NCI-H187 (cell line): ENCODE measurements around the gene SAMSN1.

Experiments
- DNase-seq, 2 experiments: peaks; one replicate each; lab custom pipeline; 2025; lab: John Stamatoyannopoulos, UW

Gene SAMSN1

DNA sequence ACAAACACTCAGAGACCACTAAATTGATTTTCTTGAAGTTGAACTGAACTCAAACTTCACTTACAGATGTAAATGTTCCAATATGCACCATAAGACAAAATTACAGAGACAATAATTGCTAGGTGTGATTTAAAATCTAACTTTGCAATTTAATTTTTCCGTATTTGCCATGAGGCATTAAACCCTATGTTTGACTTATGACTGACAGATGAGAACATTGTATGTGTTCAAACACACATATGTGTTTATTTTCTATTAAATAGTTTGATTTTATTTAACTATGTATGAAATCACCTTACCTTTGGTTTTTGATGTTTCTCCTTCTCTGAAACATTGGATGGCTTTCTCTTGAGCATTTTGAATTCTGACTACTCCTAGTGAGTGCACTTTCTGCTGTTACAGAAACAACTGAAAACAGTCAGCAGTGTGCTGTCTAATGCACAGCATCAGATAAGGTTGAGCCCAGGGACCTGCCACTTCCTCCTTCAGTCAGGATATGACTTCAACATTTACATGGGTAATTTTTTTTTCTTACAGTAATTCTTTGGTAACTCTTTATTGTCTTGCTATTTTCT is at the start of gene SAMSN1:
Gene SAMSN1 (minus strand): TSS at position 410 of the 575 bp plus-strand sequence. CDS start 54 bp downstream, at position 356.
- no peak for DNase-seq

DNA sequence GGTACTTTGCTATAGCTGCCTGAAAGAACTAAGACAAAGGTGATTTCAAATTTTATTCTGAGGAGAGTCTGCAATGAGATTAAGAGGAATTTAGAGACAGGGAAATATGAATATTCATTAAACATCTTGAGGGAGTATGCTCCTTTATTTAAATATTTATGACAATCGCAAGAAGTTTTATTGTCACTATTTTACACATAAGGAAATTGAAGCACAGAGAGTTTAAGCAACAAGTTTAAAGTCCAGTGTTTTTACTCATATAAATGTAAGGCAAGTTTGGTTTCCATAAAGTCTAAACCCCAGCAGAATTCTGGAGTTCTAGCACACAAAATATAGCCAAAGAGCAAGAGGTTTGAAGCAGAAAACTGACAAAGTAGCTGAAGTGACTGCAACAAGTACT is 49.3 kb upstream of the SAMSN1 start:
- DNase-seq = no peak

DNA sequence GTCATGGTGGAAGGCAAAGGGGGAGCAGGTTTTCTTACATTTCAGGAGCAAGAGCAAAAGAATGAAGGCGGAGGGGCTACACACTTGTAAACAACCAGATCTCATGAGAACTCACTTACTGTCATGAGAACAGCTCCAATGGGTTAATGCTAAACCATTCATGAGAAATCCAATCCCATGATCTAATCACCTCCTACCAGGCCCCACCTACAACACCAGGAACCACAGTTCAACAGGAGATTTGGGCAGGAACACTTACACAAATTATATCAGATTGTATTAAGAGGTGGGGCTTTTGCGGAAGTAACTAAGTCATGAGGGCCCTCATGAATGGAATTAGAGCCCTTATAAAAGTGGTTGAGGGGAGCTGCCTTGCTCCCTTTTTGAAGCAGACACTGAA is 48.9 kb upstream of the SAMSN1 start:
- DNase-seq = no peak

DNA sequence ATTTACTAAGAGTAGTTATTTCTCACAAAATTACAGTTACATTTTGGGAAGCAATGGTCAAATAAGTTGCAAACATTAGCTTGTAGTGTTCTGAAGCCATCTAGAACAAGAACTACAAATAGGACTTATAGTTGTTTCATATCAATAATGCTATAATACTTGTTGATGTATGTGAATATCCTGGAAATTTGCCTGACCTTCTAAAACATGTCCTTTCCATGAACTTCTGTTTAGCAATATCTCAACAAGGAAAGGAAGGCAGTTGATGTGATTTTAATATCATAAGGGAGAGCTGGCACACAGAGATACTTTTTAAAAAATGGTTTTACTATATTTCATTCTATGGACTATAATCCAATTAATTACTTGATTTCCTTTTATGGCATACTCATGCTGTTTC is 47.1 kb upstream of the SAMSN1 start:
- DNase-seq = no peak

DNA sequence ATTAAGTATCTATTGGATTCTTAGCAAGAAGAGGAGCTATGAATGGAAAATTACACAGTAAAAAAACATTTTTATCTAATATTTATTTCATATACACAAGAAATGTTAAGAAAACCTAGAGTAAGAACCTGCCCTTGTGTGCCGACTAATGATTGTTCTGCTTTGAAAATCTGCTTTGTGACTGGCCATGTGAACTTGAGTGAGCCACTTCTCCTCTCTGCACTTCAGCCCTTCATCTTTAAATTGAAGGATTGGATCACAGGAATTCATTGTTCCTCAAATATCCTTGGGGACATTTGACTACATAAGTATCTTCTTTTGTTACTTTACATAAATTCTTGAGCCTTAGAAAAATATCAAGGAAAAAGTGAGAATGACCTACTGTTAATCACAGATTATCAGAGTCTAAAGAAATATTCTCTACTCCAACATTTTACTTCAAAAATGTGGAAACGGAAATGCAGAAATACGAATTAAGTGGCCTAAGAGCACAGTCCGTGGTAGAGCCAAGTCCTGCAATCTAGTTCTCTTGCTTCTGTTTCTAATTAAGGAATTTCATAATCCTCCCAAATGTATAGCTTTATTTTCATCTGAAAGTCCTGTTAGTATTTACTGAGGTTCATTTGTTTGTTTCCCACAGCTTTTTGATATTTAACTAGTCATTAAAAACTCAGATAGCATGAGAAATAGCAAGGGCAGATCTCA is 46.3 kb upstream of the SAMSN1 start:
- DNase-seq = no peak

DNA sequence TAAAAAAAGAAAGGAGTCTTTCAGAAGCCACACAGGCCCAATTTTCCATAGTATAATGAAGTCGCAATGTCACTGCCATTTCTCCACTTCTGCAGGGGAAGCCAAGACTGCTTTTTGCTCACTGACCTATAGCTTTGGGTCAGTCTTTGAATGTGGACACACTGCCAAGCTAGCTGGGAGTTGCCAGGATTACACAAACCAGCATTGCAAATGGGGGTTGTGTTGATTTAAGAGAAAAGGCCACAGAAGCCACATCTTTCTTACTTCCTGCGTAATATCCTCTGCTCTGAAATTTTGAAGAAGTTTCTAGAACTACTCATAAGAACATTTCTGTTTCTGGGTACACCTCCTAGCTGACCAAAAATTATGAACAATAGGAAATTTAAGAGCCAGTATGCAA is 45.8 kb upstream of the SAMSN1 start:
- DNase-seq = no peak

DNA sequence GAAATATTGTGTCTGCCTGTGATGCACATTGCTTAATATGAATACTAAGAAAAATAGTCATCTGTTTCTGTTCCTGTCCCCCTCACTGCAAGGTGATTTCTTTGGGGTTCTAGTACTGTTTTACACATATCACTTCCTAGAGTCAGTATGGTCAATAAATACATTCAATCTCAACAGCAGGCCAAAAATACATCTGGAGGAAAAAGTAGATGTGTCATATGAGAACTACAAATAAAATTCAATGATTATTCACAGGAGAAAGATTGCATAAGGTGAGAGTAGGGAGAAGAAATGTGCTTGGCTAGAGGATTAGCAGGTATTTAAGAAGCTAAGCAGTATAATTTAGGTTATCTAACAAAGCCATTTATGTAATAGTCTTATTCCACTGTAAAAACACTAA is 45.3 kb upstream of the SAMSN1 start:
- DNase-seq = no peak

DNA sequence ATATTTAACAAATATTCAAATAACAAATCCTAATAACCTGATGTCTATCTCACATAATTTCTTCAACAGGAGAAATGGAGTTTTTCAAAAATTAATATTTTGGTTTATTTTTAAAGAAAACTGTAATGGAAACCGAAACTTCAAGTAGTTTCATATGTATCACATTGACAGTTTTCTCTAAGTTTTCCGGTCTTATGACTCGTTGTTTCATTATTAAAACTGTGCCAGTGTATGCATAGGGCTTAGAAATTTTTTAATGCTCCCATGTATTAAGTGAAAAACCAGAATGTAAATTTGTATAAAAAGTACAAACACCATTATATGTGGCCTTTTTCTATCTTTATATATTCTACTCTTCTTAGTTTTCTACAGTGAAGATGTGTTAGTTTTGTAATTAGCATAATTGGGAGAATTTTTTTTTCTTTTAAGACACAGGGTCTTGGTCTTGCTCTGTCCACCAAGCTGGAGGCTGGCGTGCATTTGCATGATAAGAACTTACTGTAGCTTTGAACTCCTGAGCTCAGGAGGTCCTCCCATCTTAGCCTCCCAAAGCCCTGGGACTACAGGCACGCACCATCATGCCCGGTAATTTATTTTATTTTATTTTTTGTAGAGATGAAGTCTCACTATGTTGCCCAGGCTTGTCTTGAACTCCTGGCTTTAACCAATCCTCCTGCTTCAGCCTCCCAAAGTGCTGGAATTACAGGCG is 43.9 kb upstream of the SAMSN1 start:
- no peak for DNase-seq

DNA sequence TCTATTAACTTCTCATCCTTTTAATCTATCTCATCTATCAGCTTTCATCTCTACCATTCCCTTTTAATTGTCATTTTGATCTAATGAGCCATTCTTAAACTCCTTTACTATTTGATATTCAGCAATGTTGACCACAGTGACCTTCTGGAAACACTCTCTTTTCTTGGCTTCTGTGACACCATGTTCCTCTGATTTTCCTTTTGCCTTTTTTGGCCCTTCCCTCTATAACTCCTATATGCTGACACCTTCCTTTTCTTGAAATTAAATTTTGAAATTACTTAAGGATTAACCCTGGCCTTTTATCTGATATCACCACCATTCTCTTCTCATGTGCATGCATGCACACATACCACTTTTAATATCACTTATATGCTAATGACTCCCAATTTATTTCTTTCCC is 41.2 kb upstream of the SAMSN1 start:
- no peak for DNase-seq

DNA sequence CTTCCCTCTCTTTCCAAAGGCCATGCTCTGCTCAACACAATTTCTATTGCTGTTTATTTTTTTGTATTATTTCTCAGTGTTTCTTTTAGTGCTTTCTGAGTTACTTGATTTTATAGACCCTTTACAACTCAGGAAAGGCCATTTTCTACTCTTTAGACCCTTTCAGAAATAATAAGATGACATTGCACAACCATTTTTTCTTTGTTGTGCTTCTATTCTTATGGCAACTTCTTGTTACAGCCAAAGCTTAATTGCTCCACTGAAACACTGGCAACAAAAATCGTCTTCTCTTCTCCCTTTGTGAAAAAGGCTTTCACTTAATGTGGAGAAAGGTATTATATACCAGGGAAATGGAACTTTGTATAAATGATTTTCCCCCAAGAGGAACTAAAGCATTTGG is 39.0 kb upstream of the SAMSN1 start:
- DNase-seq = no peak

DNA sequence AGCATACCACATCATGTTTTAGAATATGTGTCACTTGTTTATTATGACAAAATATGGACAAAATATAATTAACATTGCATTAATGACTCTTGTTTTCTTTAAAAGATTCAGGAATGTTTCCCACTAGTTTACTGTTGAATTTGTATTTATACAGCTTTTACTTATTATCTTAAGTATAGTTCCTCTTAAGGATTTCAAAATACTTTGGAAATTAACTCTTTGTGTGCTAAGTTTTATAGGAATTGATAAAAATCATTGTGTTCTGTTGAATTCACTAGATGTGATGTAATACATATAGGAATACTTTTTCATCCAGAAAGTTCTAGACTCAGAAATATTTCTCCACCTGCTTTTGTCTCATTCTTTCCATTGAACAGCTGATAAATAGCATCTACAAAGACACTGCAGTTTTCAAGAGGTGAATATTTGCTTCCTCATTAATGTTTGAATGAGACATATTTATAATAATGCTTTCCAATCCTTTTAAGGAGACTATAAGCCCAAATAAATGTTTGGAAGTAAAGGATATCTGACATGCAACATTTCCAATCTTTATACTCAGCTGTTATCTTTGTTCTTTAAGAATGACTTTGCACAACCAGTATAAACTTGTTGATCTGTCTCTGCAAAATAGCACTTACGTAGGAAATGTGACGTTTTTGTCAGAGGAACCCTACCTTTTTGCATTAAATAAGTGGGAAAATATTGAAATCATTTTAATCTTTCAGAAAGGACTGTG is 38.4 kb upstream of the SAMSN1 start:
- no peak for DNase-seq

DNA sequence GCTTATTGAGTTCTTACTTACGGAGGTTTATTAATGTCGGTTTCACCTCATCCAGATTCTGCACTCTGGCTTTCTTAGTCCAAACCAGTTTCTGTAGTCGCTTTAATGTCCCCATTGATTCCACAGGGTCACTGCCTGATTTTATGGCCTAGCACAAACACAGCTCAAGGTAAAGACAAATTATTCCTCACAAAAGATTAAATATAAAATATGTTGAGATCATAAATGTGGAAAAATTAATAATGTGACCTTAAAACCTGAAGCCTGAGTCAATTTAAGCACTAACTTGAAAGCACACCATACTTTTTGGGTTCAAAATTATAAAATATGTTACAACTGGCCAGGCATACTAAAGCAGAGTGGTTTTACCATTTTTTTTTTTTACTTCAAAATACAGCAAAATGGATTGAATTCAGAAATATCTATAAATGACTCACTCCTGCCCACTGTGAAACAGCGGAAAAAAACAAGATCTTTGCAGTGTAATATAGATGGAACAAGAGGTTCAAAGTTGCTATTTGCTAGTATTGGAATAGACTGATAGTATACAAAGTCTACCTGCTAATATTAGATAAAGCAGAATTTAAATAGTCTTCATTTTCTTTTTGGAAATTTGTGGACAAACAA is 37.6 kb upstream of the SAMSN1 start:
- no peak for DNase-seq

DNA sequence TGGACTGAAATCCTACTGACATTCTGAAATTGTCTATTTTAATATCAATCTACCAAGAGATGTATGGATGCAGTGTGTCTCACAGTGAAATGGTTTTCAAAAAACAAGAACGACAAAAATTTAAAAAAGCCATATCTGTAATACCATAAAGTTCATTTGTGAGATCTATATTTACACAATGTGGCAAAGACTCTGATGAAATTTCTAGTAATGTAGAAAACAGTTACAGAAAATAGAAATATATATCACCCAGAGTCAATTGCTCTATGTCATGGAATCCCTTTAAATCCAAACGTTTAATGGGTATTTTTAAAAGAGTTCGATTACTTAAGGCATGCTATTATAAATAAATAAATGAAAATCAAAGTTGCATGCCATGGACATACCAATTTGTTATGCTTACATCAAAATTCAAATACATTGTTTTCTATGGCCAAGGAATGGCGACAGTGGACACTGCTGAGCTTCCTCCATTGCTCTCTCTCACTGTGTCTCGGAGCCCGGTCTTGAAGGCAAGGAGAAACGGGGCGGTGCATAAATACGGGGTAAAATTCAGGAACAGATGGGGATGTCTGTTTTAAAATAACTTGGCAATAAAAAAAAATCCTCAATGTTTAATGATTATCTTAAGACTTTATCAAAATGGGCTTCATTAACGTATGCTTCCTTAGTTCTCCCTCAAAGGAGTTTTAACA is 37.0 kb upstream of the SAMSN1 start:
- DNase-seq = no peak

DNA sequence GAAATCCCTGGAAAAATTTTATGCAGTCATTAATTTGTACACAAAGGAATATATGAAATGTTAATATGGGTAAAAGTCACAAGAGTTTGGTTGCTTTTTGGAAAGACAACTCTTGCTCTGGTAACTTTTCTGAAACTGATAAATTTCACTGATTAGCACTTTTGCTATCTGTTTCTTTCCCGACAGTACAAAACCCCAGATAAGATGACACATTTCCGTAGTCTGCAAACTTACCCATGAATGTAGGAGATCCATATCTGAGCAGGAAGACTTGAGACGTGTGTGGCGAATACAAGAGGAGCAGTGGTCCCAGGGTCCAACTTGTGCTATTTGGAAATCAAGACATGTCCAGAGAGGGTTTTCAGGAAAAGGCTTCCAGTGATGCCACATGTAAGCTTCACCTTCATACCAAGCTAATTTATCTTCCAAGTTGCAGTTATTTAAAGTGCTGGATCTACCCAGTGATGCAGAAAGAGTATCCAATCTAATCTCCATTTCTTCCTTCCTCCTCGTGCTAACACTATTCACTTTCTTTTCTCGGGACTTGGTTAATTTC is 35.9 kb upstream of the SAMSN1 start:
- DNase-seq = no peak

DNA sequence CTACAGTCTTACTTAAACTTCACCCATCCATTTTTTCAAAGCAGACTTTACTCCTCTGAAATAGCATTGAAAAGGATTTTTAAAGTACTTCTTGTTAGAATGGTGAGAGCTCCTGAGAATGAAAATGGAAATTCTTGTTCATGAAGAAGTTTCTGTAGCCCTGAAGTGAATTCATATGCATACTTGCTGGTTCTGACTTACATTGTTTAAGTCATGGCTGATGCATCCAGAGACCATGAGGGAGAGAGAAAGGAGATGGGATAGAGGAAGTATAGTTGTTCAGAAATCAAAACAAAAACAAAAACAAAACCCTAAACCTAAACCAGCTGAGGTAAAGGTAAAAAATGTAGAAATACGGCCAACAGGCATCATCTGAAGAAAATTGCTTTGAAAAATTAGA is 27.1 kb upstream of the SAMSN1 start:
- no peak for DNase-seq

DNA sequence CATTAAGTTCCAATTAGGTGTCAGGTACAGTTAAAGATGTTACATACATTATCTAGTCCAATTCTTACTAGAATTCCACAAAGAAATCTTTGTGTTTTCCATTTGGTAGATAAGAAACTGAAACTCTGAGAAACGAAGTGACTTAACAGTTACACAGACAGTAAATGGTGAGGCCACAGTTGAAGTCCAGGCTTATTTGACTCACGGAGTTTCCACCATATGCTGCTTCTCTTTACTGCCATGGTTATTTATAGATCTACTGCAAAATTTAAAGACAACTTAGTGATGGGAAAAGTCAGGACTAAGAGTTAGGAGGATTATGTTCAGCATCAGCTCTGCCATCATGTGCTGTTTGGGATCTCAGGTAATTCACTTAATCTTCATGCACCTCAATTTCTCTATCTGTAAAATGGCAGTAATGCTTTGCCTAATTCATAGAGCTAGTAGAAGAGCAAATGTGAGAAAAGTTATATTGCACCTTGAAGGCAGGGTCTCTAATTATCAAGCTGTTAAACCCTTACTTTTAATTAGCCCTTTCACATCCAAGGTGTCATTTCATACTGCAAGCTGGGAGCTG is 26.2 kb upstream of the SAMSN1 start:
- no peak for DNase-seq

DNA sequence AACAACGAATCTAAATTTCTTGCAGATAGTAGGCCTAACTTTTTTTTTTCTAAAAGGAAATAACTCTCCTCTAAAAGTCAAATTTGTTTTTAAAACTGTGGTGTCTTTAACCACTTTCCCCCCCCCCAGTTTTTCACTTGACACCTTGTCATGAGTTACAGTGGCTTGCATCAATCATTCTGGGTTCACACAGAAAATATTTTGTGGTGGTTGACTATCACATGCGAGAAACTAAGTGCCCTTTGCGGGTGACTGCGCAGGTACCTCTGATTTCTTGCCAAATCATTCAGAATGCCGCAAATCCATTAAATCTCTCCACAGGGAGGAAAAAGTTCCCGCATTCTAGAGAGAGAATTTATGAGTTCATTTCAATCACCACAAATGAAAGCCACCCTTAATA is 23.8 kb upstream of the SAMSN1 start:
- no peak for DNase-seq

DNA sequence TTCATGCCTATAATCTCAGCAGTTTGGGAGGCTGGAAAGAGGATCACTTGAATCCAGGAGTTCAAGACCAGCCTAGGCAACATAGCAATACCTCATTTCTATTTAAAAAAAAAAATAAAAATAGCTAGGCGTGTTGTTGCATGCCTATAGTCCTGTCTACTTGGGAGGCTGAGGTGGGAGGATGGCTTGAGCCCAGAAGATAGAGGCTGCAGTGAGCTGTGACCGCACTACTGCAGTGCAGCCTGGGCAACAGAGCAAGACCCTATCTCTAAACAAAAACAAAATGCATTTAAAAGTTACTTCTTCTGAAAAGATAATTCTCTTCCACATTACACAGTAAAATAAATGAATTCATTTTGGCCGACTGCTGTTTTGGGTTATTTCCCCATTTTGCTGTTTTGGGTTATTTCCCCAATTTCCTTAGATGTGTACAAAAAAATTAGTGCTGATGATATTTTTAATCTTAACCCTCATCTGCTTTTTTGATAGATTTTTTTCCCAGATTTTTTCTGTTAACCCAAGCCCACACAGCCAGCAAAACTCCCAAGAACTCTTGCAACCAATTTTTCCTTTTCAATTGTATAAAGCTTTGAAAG is 23.0 kb upstream of the SAMSN1 start:
- no peak for DNase-seq

DNA sequence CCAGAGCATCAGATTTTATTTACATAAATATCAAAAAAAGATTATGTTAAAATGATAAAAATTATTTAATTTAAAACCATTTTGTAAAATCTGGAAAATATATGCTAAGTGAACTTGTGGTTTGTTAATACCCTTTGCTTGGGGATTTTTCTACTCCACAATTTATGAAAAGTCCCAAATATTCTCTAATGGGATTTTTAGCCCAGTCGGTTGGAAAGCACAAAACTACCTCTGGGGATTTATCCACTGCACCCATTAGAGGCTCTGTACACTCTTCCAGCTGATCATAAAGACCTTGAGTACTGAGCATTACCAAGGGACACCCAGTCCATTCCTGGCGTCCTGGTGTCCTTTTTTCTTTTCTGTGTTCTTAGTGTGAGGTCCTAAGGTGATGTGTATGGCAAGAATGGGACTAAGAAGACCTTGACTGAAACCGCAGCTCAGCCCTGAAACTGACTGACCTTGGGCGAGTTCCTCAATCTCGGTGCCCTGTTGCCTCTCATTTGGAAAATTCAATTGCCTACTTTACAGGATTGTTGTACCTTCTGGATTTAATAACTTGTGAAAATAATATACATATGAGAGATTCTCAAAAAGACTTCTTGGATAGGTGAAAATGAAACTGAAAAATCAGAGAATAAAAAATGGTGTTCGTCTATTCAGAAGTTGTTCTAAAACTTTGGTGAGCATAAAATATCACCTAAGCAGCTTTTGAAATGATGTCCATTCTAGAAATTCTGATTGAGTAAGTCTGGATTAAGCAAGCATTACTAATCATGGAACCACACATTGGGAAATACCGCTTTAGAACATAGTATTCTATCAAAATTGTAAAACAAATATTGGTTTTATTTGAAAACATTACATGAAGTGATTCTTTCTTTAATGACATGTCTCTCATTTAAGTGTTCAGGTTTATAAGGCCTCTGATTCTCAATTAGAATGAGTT is 21.5 kb upstream of the SAMSN1 start:
- no peak for DNase-seq
